ENCODE measurements around the gene ARMC12. TPM values are rescaled to one million over a fixed set of nuclear protein-coding genes. Genes with fewer than 3 reads are reported as not detected.

The ARMC12 gene
- total and polyA plus RNA-seq, 2 donors (not counting 3 experiments of a cell fraction or from before 2014, with no cell fraction given), result 0.91 to 1.9 TPM

GRCh38 chr6:35777356-35778102, 40.7 kb downstream of the ARMC12 start:
- Histone ChIP-seq H3K9me1 (replicated peaks; ENCODE audit: control insufficient read depth, extremely low read depth, insufficient read depth, low read length) (no peaks in the 10 kb centered on the region), H3K9me3 (replicated peaks; ENCODE audit: control insufficient read depth, insufficient read depth, low read length) (no peaks in the 10 kb centered on the region), H3K27ac (ENCODE audit: insufficient read depth, low read depth, low read length) (no peak overlapping the region), H4K20me1 (replicated peaks; ENCODE audit: control insufficient read depth, extremely low read depth, insufficient read depth, low read length) (no peaks in the 10 kb centered on the region), H3K4me2 (ENCODE audit: insufficient read depth, low read length) (no peak overlapping the region), H3K4me3 (replicated peaks in 1 of 3; ENCODE audit: insufficient read depth in 1 of 3, low read depth in 1 of 3, low read length in 3 of 3) (no peak overlapping the region), H3K79me2 (ENCODE audit: control insufficient read depth, insufficient read depth, low read length) (no peaks in the 10 kb centered on the region), H3K36me3 (ENCODE audit: control insufficient read depth in 2 of 2, extremely low read depth in 1 of 2, insufficient read depth in 2 of 2, low read length in 2 of 2) (no peaks in the 10 kb centered on the region), H2AFZ (ENCODE audit: low read depth, low read length) (no peak overlapping the region), H3K27me3 (ENCODE audit: control insufficient read depth in 2 of 2, insufficient read depth in 2 of 2, low read length in 2 of 2) (peaks cover 0 to 6% of the 10 kb centered on the region in 2 experiments), H3K9ac (replicated peaks; ENCODE audit: extremely low read depth, insufficient read depth, low read length) (no peak overlapping the region), H3K4me1 (ENCODE audit: control insufficient read depth, extremely low read depth, insufficient read depth, low read length) (peaks cover 3% of the 10 kb centered on the region)
- BruUV-seq (replicated peaks), result no TSS peak
- dilution Hi-C loops (cut with MboI; ENCODE audit: extremely low pct_ligation_motif_present, low sequenced_read_pairs) (no loop called here), intact Hi-C loops (cut with micrococcal nuclease) (no loop called here)
- CTCF ChIA-PET, result interaction anchor here (0.6 kb wide), 1 partner anchor 10 kb away, joined by 3 read pairs; no protein-coding TSS in a partner anchor
- POLR2A ChIA-PET, result no interaction called here
- DNase-seq (ENCODE audit: low read depth, low spot score) (no peak), FAIRE-seq (no peak)
- no peak for TF ChIP-seq MAX (IDR thresholded peaks at IDR 0.05; ENCODE audit: insufficient read depth, insufficient read length)
- no peak for TF ChIP-seq POLR2AphosphoS5 (IDR thresholded peaks at IDR 0.05; ENCODE audit: insufficient read depth, low read depth, low read length)
- TF ChIP-seq JUN (IDR thresholded peaks at IDR 0.05; ENCODE audit: borderline replicate concordance, insufficient read depth, insufficient read length, low read depth), result no peak
- TF ChIP-seq EZH2 (IDR thresholded peaks at IDR 0.05; ENCODE audit: borderline replicate concordance, low read depth, low read length, severe bottlenecking), result no peak
- TF ChIP-seq POLR2A (IDR thresholded peaks at IDR 0.05; ENCODE audit: low read depth, low read length), result no peak
- no peak for TF ChIP-seq CTCF (IDR thresholded peaks at IDR 0.05; ENCODE audit: extremely low read depth in 1 of 2, insufficient read depth in 1 of 2, low read depth in 1 of 2, low read length in 2 of 2)
- TF ChIP-seq FOS (IDR thresholded peaks at IDR 0.05; ENCODE audit: borderline replicate concordance, insufficient read depth, low read length), result no peak
- no peak for TF ChIP-seq GATA2 (IDR thresholded peaks at IDR 0.05; ENCODE audit: insufficient read depth, insufficient read length, low read depth, low read length)
- no peak for TF ChIP-seq MYC (IDR thresholded peaks at IDR 0.05; ENCODE audit: low read depth, low read length)

All from endothelial cell of umbilical vein (primary cell).